H1 (cell line): ENCODE results near the gene PACSIN2. TPM values are rescaled to one million over a fixed set of nuclear protein-coding genes. Genes with fewer than 3 reads are reported as not detected.

Source experiments
- CTCF ChIA-PET: fragments of 300-600 bp; sonication (Branson Sonifier 250); formaldehyde crosslinking; loops from one replicate; lab custom pipeline; 2021; ENCODE audit not compliant: partially characterized antibody; lab: Charles Lee
- POLR2A ChIA-PET: fragments of 300-600 bp; sonication (Branson Sonifier 250); formaldehyde crosslinking; loops from one replicate; lab custom pipeline; 2021; ENCODE audit warnings: inconsistent platforms; ENCODE audit not compliant: partially characterized antibody; lab: Charles Lee
- DNase-seq, 2 experiments: peaks; one replicate each; pipeline versions ENCODE4 v3.0.0 to v3.0.0-alpha.2; 2010 to 2022; ENCODE audit warnings: low spot score in 2 of 2, low read depth in 1 of 2, mixed read lengths in 1 of 2
- FAIRE-seq: peaks from 2 replicates; lab custom pipeline; 2011; peaks lifted over from hg19 to GRCh38; lab: Jason Lieb, UNC
- H2AFZ ChIP-seq: 2 replicates; pipeline ENCODE4 v1.8.1; 2012; ENCODE audit warnings: low read length, inconsistent platforms
- H2AK5ac ChIP-seq: 2 replicates; pipeline ENCODE4 v1.6.1; 2013; ENCODE audit warnings: low read depth, low read length
- H2BK120ac ChIP-seq: replicated peaks from 2 replicates; pipeline ENCODE3; 2013; ENCODE audit warnings: low read depth, low read length, inconsistent platforms
- H2BK12ac ChIP-seq: 2 replicates; pipeline ENCODE4 v1.6.1; 2013; ENCODE audit warnings: low read depth, low read length
- H2BK15ac ChIP-seq: 2 replicates; pipeline ENCODE4 v1.6.1; 2013; ENCODE audit warnings: low read length
- H2BK20ac ChIP-seq: 2 replicates; pipeline ENCODE4 v1.6.1; 2013; ENCODE audit warnings: low read length
- H2BK5ac ChIP-seq: 2 replicates; pipeline ENCODE4 v1.6.1; 2013; ENCODE audit warnings: low read depth, low read length
- H3K14ac ChIP-seq: 2 replicates; pipeline ENCODE4 v1.6.1; 2013; ENCODE audit warnings: inconsistent platforms; ENCODE audit not compliant: insufficient read length
- H3K18ac ChIP-seq: 2 replicates; pipeline ENCODE4 v1.6.1; 2013; ENCODE audit warnings: low read length; ENCODE audit errors: extremely low read depth
- H3K23ac ChIP-seq: 2 replicates; pipeline ENCODE4 v1.6.1; 2013; ENCODE audit warnings: inconsistent platforms; ENCODE audit not compliant: insufficient read length
- H3K23me2 ChIP-seq: 2 replicates; pipeline ENCODE4 v1.6.1; 2013; ENCODE audit warnings: low read depth, low read length
- H3K27ac ChIP-seq: 2 replicates; pipeline ENCODE4 v1.6.1; 2011; ENCODE audit warnings: low read depth, low read length, inconsistent platforms
- H3K27me3 ChIP-seq, 4 experiments: replicated peaks in 1 of 4; 1 replicate in 1 of 4; 2 replicates in 3 of 4; pipeline versions ENCODE4 v1.6.1 to v1.8.1; 2011 to 2013; ENCODE audit warnings: low read length in 3 of 4, mild to moderate bottlenecking in 3 of 4, inconsistent platforms in 2 of 4, mixed read lengths in 2 of 4, moderate library complexity in 1 of 4; ENCODE audit not compliant: control insufficient read depth in 3 of 4, insufficient read depth in 3 of 4; ENCODE audit errors: extremely low read depth in 1 of 4
- H3K36me3 ChIP-seq, 4 experiments: 2 replicates each; pipeline versions ENCODE4 v1.6.1 to v1.8.1; 2011 to 2013; ENCODE audit warnings: mild to moderate bottlenecking in 4 of 4, low read length in 3 of 4, moderate library complexity in 2 of 4, control low read depth in 1 of 4, inconsistent platforms in 1 of 4; ENCODE audit not compliant: insufficient read depth in 4 of 4, control insufficient read depth in 2 of 4
- H3K4ac ChIP-seq: replicated peaks from 2 replicates; pipeline ENCODE3; 2013; ENCODE audit warnings: low read length, low read depth, mixed read lengths, inconsistent platforms; ENCODE audit not compliant: insufficient read length
- H3K4me1 ChIP-seq, 4 experiments: replicated peaks in 1 of 4; 1 replicate in 1 of 4; 2 replicates in 3 of 4; pipeline versions ENCODE4 v1.6.1 to v1.8.1; 2011 to 2013; ENCODE audit warnings: low read length in 3 of 4, inconsistent platforms in 2 of 4, mixed read lengths in 1 of 4; ENCODE audit not compliant: insufficient read depth in 4 of 4, control insufficient read depth in 3 of 4
- H3K4me2 ChIP-seq, 2 experiments: 2 replicates each; pipeline versions ENCODE4 v1.6.1 to v1.8.1; 2011 to 2013; ENCODE audit warnings: low read depth in 2 of 2, low read length in 2 of 2, control low read depth in 1 of 2, inconsistent platforms in 1 of 2, mild to moderate bottlenecking in 1 of 2; ENCODE audit not compliant: insufficient read depth in 1 of 2
- H3K4me3 ChIP-seq, 4 experiments: fragments of 200-600, 300-600 bp in 1 of 4; sonication (generic), shearing (Covaris generic), sonication (Bioruptor Twin) in 1 of 4; 2 replicates each; pipeline versions ENCODE4 v1.5.1 to v1.8.1; 2011 to 2016; ENCODE audit warnings: low read length in 4 of 4, low read depth in 3 of 4, control low read depth in 2 of 4, inconsistent platforms in 2 of 4, mild to moderate bottlenecking in 2 of 4, mixed read lengths in 1 of 4, moderate library complexity in 1 of 4; ENCODE audit not compliant: insufficient read depth in 2 of 4; ENCODE audit errors: extremely low read depth in 1 of 4
- H3K56ac ChIP-seq: replicated peaks from 2 replicates; pipeline ENCODE3; 2013; ENCODE audit warnings: low read depth, mild to moderate bottlenecking, mixed read lengths, low read length, inconsistent platforms; ENCODE audit not compliant: insufficient read length
- H3K79me1 ChIP-seq: 2 replicates; pipeline ENCODE4 v1.6.1; 2013; ENCODE audit warnings: low read depth, low read length, control low read depth
- H3K79me2 ChIP-seq, 2 experiments: 2 replicates each; pipeline versions ENCODE4 v1.6.1 to v1.8.1; 2012 to 2013; ENCODE audit warnings: low read length in 2 of 2, mild to moderate bottlenecking in 2 of 2, inconsistent platforms in 1 of 2; ENCODE audit not compliant: insufficient read depth in 2 of 2, control insufficient read depth in 1 of 2
- H3K9ac ChIP-seq, 4 experiments: replicated peaks in 1 of 4; 1 replicate in 1 of 4; 2 replicates in 3 of 4; pipeline versions ENCODE4 v1.6.1 to v1.8.1; 2011 to 2013; ENCODE audit warnings: low read depth in 3 of 4, low read length in 3 of 4, control low read depth in 2 of 4, mild to moderate bottlenecking in 2 of 4, moderate library complexity in 2 of 4, inconsistent platforms in 1 of 4; ENCODE audit errors: extremely low read depth in 1 of 4
- H3K9me3 ChIP-seq, 2 experiments: 2 replicates each; pipeline versions ENCODE4 v1.6.1 to v1.8.1; 2012 to 2013; ENCODE audit warnings: mild to moderate bottlenecking in 2 of 2, moderate library complexity in 2 of 2, control low read depth in 1 of 2, inconsistent platforms in 1 of 2, low read depth in 1 of 2, low read length in 1 of 2, mixed read lengths in 1 of 2; ENCODE audit not compliant: insufficient read depth in 2 of 2
- H4K20me1 ChIP-seq, 2 experiments: replicated peaks in 1 of 2; 2 replicates each; pipeline versions ENCODE3 to v1.8.1; 2011 to 2013; ENCODE audit warnings: inconsistent platforms in 2 of 2, low read length in 2 of 2, mild to moderate bottlenecking in 1 of 2; ENCODE audit not compliant: insufficient read depth in 2 of 2, control insufficient read depth in 1 of 2
- H4K5ac ChIP-seq: 2 replicates; pipeline ENCODE4 v1.6.1; 2013; ENCODE audit warnings: low read length, low read depth, mixed read lengths, inconsistent platforms; ENCODE audit not compliant: insufficient read length
- H4K8ac ChIP-seq: 2 replicates; pipeline ENCODE4 v1.8.0; 2013; ENCODE audit warnings: mild to moderate bottlenecking, moderate library complexity, low read length, inconsistent platforms; ENCODE audit not compliant: insufficient read depth; ENCODE audit errors: extremely low read depth
- H4K91ac ChIP-seq: replicated peaks from 2 replicates; pipeline ENCODE3; 2013; ENCODE audit warnings: low read length, mixed read lengths, inconsistent platforms; ENCODE audit not compliant: insufficient read length
- BACH1 ChIP-seq: IDR thresholded peaks from 2 replicates; pipeline ENCODE4 v1.6.1; 2012; ENCODE audit warnings: low read length, improper control_type of control experiment
- PHF8 ChIP-seq: fragments of 200-600 bp; sonication (generic); conservative IDR thresholded peaks from 2 replicates; pipeline ENCODE4 v1.7.1; 2012; ENCODE audit warnings: low read depth, mild to moderate bottlenecking, inconsistent platforms, low read length, moderate library complexity
- SP4 ChIP-seq: IDR thresholded peaks from 2 replicates; pipeline ENCODE4 v1.6.1; 2012; ENCODE audit warnings: low read length, inconsistent platforms
- WGBS, 2 experiments: shearing (Covaris generic) in 1 of 2; methylation state at CpG; one replicate each; pipeline versions ENCODE4 v1.1.6 to v1.1.7; 2013 to 2015; ENCODE audit warnings: low lambda C conversion rate in 2 of 2, mixed read lengths in 2 of 2, inconsistent platforms in 1 of 2, low coverage in 1 of 2, missing lambda C conversion rate in 1 of 2; ENCODE audit not compliant: insufficient replicate concordance in 2 of 2, insufficient coverage in 1 of 2, insufficient read length in 1 of 2; ENCODE audit errors: extremely low coverage in 1 of 2, missing lambda C conversion rate in 1 of 2; 5-methylcytosine and 5-hydroxymethylcytosine counted together
- polyA plus RNA-seq, 7 experiments: library from polyadenylated mRNA; depleted of rRNA in 3 of 7; stranded (reverse) in 5 of 7; unstranded in 2 of 7; fragments of >200 nt in 5 of 7; fragments of 200-250 nt in 2 of 7; gene quantifications; 1 replicate in 5 of 7; 2 replicates in 1 of 7; 4 replicates in 1 of 7; pipeline versions ENCODE4 v1.2.1 to v1.2.3, GENCODE V29; 2011 to 2013; ENCODE audit warnings: missing spikeins in 2 of 7, mixed read lengths in 2 of 7
- total RNA-seq: library from RNA; stranded (reverse); fragmentation: NEBNext Ultra II Directional; extraction: Animal tissue kit (Norgen Biotek cat#: 25700); gene quantifications from 2 replicates; pipeline ENCODE4 v1.2.1, GENCODE V29; 2021

Gene PACSIN2
- total and polyA plus RNA-seq, 2 of the 8 experiments (the other 6 are each of a cell fraction or from before 2014, with no cell fraction given), result 44.8 to 64.2 TPM

DNA sequence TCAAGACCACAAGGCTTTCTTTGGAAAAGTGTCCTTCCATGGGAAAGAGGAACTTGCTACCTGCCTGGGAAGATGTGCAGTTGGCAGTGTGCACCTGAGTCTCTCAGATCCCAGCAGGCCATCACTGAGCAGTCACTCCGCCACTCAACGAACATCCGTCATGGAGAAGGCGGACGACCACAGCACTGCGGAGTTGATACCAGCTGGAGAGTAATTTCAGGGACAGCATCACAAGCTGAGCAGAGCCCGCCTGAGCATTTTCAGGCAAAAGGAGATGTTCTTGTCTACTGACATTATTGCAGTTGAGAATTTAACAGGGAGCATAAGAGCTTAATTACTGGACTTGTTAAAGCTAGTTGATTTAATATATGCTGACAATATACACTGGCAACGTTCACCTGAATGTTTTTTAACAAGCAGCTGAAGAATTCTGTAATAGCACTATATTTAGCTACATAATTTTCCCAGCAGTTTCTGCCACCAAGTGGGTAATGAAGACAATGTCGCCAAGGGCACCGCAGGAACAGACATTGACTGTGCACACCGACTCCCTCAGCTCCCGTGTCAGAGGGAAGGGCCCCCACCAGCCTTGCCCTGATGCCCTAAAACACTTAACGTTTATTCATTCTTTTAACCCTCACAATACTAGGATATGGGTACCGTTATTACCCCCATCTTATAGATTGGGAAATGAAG, 105.4 kb downstream of the PACSIN2 start:
- Histone ChIP-seq H3K23ac (no peak overlapping the region), H3K4me3 (no peak overlapping the region), H2BK120ac (no peak overlapping the region), H3K14ac (no peak overlapping the region), H4K91ac (no peak overlapping the region), H2AFZ (no peak overlapping the region), H3K18ac (no peak overlapping the region), H3K23me2 (no peaks in the 10 kb centered on the region), H3K56ac (no peak overlapping the region), H3K4ac (no peak overlapping the region), H2BK15ac (no peak overlapping the region), H2BK20ac (no peak overlapping the region), H3K27me3 (no peaks in the 10 kb centered on the region), H4K20me1 (peaks cover 9 to 12% of the 10 kb centered on the region in 2 experiments), H3K9me3 (no peaks in the 10 kb centered on the region), H3K4me1 (peaks cover 0 to 11% (median 3%) of the 10 kb centered on the region in 4 experiments; a peak in 6 of 7 replicates), H3K79me1 (peaks cover 18% of the 10 kb centered on the region), H2BK12ac (no peak overlapping the region), H3K27ac (no peak overlapping the region), H4K8ac (no peak overlapping the region), H3K36me3 (peaks cover 0 to 10% (median 0%) of the 10 kb centered on the region in 4 experiments; a peak in 1 of 8 replicates), H3K9ac (no peak overlapping the region; a peak in 1 of 7 replicates), H4K5ac (no peak overlapping the region), H2AK5ac (no peak overlapping the region), H3K79me2 (peaks cover 0 to 25% of the 10 kb centered on the region in 2 experiments; a peak in 2 of 4 replicates), H2BK5ac (no peak overlapping the region), H3K4me2 (no peak overlapping the region)
- CTCF ChIA-PET, result interaction anchor here (0.7 to 3.4 kb wide), 8 partner anchors 8 to 255 kb away, joined by 3 to 11 read pairs (median 3); no protein-coding TSS in a partner anchor
- POLR2A ChIA-PET, result interaction anchor here (0.5 to 3.8 kb wide), 4 partner anchors 10 to 1814 kb away, joined by 3 to 18 read pairs (median 4); partner anchors contain the start of gene PACSIN2
- WGBS, 2 experiments, result 90% methylated on average over 14 of the region's 14 CpGs; no CpG with 5 or more reads in 1 of the 2 experiments
- DNase-seq (no peak), FAIRE-seq (no peak)
- no peak for TF ChIP-seq PHF8
- no peak for TF ChIP-seq BACH1
- no peak for TF ChIP-seq SP4
